Measurements from ENCODE around the gene MAP3K14. TPM values are rescaled to one million over a fixed set of nuclear protein-coding genes. Genes with fewer than 3 reads are reported as not detected.

Gene MAP3K14
- total and polyA plus RNA-seq, 2 donors (not counting 1 experiment from before 2014, with no cell fraction given), result 3.6 to 5.2 TPM

DNA sequence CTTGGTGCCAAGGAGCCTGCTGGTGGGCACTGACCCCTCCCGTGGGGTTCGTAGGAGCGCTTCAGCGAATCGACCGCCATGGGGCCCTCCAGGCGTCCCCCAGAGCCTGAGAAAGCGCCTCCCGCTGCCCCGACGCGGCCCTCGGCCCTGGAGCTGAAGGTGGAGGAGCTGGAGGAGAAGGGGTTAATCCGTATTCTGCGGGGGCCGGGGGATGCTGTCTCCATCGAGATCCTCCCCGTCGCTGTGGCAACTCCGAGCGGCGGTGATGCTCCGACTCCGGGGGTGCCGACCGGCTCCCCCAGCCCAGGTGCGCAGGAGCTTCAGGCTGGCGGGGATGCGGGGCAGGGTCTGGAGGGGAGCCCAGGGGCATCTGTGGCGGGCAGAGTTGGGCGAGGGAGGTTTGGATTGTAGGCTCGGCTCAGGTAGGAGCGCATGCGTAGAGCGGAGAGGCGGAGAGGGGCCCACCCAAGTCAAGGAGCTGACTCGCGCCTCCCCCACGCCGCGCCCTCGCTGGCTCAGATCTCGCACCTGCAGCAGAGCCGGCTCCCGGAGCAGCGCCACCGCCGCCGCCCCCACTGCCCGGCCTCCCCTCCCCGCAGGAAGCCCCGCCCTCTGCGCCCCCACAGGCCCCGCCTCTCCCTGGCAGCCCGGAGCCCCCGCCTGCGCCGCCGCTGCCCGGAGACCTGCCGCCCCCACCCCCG, 75.3 kb downstream of the MAP3K14 start:
- no peak overlapping the region for H2AFZ ChIP-seq (ENCODE audit: low read length)
- TF ChIP-seq, protein P1, sequence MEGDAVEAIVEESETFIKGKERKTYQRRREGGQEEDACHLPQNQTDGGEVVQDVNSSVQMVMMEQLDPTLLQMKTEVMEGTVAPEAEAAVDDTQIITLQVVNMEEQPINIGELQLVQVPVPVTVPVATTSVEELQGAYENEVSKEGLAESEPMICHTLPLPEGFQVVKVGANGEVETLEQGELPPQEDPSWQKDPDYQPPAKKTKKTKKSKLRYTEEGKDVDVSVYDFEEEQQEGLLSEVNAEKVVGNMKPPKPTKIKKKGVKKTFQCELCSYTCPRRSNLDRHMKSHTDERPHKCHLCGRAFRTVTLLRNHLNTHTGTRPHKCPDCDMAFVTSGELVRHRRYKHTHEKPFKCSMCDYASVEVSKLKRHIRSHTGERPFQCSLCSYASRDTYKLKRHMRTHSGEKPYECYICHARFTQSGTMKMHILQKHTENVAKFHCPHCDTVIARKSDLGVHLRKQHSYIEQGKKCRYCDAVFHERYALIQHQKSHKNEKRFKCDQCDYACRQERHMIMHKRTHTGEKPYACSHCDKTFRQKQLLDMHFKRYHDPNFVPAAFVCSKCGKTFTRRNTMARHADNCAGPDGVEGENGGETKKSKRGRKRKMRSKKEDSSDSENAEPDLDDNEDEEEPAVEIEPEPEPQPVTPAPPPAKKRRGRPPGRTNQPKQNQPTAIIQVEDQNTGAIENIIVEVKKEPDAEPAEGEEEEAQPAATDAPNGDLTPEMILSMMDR (conservative IDR thresholded peaks at IDR 0.05 in 1 of 2, IDR thresholded peaks at IDR 0.05 in 1 of 2; ENCODE audit: low read depth in 1 of 2, low read length in 2 of 2), result no peak
- peak; percentile 91 for TF ChIP-seq EZH2 (IDR thresholded peaks at IDR 0.05; ENCODE audit: low read length, missing control alignments)
- H3K4me1 ChIP-seq (ENCODE audit: control insufficient read depth, extremely low read depth, insufficient read depth, low read length), result no peaks in the 10 kb centered on the region
- H3K79me2 ChIP-seq (ENCODE audit: control insufficient read depth, insufficient read depth, low read length), result no peaks in the 10 kb centered on the region
- DNase-seq (ENCODE audit: low read depth in 2 of 2), result no peak
- no peaks in the 10 kb centered on the region for H3K36me3 ChIP-seq (ENCODE audit: control insufficient read depth, insufficient read depth, low read length)
- H3K9ac ChIP-seq (ENCODE audit: insufficient read depth, low read length), result no peak overlapping the region
- no peaks in the 10 kb centered on the region for H3K9me3 ChIP-seq (ENCODE audit: control insufficient read depth, insufficient read depth, low read depth, low read length)
- H3K27ac ChIP-seq (ENCODE audit: insufficient read depth, low read length), result no peak overlapping the region
- peak overlapping the region in 1 of 4 experiments; percentile 12 for H3K4me3 ChIP-seq (replicated peaks in 1 of 4; ENCODE audit: control extremely low read depth in 1 of 4, insufficient read depth in 1 of 4, low read depth in 3 of 4, low read length in 4 of 4)
- no peak overlapping the region for H3K4me2 ChIP-seq (ENCODE audit: extremely low read depth, insufficient read depth, low read length)
- H3K27me3 ChIP-seq (ENCODE audit: control insufficient read depth, insufficient read depth, low read length), result peaks cover 21% of the 10 kb centered on the region
- H4K20me1 ChIP-seq (ENCODE audit: control insufficient read depth, extremely low read depth, insufficient read depth, low read length), result no peaks in the 10 kb centered on the region

DNA sequence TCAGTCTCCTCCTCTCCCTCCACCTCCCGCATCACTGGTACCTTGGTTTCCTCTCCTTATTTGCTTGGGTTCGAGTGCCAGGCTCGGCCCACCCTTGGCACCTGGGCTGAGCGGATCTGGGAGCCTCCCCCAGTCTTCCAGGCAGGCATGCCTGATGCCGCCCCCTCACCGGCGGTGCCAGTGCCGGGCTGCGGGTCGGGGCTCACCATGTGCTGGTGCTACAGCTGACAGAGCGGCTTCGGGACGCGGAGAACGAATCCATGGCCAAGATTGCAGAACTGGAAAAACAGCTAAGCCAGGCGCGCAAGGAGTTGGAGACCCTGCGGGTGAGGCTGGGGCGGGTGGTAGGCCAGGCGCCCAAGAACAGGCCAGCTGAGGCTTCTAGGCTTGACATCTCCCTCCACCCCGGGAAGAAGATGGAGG, 75.9 kb downstream of the MAP3K14 start:
- no peak for TF ChIP-seq EZH2 (IDR thresholded peaks at IDR 0.05; ENCODE audit: low read length, missing control alignments)
- TF ChIP-seq, protein P1 (conservative IDR thresholded peaks at IDR 0.05 in 1 of 2, IDR thresholded peaks at IDR 0.05 in 1 of 2; ENCODE audit: low read depth in 1 of 2, low read length in 2 of 2), result no peak
- Histone ChIP-seq H3K4me3 (replicated peaks in 1 of 4; ENCODE audit: control extremely low read depth in 1 of 4, insufficient read depth in 1 of 4, low read depth in 3 of 4, low read length in 4 of 4) (no peak overlapping the region), H3K9ac (ENCODE audit: insufficient read depth, low read length) (no peak overlapping the region)

DNA sequence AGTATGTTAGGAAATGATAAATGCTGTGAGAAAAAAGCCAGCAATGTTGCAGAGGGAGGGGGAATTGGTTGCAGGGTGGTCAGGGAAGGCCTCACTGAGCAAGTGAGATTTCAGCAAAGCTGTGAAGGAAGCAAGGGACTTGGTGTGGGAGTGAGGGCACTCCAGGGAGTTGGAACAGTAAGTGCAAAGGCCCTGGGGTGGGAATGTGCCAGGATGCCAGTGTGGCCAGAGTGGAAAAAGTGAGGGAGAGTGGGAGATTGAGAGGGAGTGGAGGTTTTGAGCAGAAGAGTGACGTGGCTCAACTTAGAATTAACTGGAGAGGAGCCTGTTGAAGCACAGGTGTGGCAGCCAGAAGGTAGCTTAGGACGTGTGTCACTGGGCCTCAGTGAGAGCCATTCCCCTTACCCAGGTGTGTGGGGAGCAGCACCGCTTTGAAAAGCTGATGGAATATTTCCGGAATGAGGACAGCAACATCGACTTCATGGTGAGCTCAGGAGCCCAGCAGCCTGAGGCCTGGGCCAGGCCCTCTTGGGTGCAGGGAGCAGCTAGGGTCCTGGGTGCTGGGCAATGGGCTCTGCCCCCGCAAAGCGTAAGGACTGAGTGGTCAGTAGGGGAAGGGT, 78.6 kb downstream of the MAP3K14 start:
- Histone ChIP-seq H3K9ac (ENCODE audit: insufficient read depth, low read length) (no peak overlapping the region), H2AFZ (ENCODE audit: low read length) (no peak overlapping the region), H3K79me2 (ENCODE audit: control insufficient read depth, insufficient read depth, low read length) (no peaks in the 10 kb centered on the region), H3K36me3 (ENCODE audit: control insufficient read depth, insufficient read depth, low read length) (no peaks in the 10 kb centered on the region), H4K20me1 (ENCODE audit: control insufficient read depth, extremely low read depth, insufficient read depth, low read length) (no peaks in the 10 kb centered on the region), H3K4me3 (replicated peaks in 1 of 4; ENCODE audit: control extremely low read depth in 1 of 4, insufficient read depth in 1 of 4, low read depth in 3 of 4, low read length in 4 of 4) (no peak overlapping the region), H3K4me1 (ENCODE audit: control insufficient read depth, extremely low read depth, insufficient read depth, low read length) (no peaks in the 10 kb centered on the region), H3K4me2 (ENCODE audit: extremely low read depth, insufficient read depth, low read length) (no peak overlapping the region), H3K9me3 (ENCODE audit: control insufficient read depth, insufficient read depth, low read depth, low read length) (no peaks in the 10 kb centered on the region), H3K27ac (ENCODE audit: insufficient read depth, low read length) (no peak overlapping the region), H3K27me3 (ENCODE audit: control insufficient read depth, insufficient read depth, low read length) (peaks cover 21% of the 10 kb centered on the region)
- DNase-seq (ENCODE audit: low read depth in 2 of 2), result no peak
- TF ChIP-seq, protein P1 (conservative IDR thresholded peaks at IDR 0.05 in 1 of 2, IDR thresholded peaks at IDR 0.05 in 1 of 2; ENCODE audit: low read depth in 1 of 2, low read length in 2 of 2), result no peak
- no peak for TF ChIP-seq EZH2 (IDR thresholded peaks at IDR 0.05; ENCODE audit: low read length, missing control alignments)

More for the DNA sequence above, 75.9 kb downstream of the MAP3K14 start:
- H4K20me1 ChIP-seq (ENCODE audit: control insufficient read depth, extremely low read depth, insufficient read depth, low read length), result no peaks in the 10 kb centered on the region
- H3K27ac ChIP-seq (ENCODE audit: insufficient read depth, low read length), result no peak overlapping the region
- H3K79me2 ChIP-seq (ENCODE audit: control insufficient read depth, insufficient read depth, low read length), result no peaks in the 10 kb centered on the region
- no peaks in the 10 kb centered on the region for H3K9me3 ChIP-seq (ENCODE audit: control insufficient read depth, insufficient read depth, low read depth, low read length)
- no peaks in the 10 kb centered on the region for H3K36me3 ChIP-seq (ENCODE audit: control insufficient read depth, insufficient read depth, low read length)
- peaks cover 21% of the 10 kb centered on the region for H3K27me3 ChIP-seq (ENCODE audit: control insufficient read depth, insufficient read depth, low read length)
- H3K4me1 ChIP-seq (ENCODE audit: control insufficient read depth, extremely low read depth, insufficient read depth, low read length), result no peaks in the 10 kb centered on the region
- no peak overlapping the region for H2AFZ ChIP-seq (ENCODE audit: low read length)
- no peak for DNase-seq (ENCODE audit: low read depth in 2 of 2)
- H3K4me2 ChIP-seq (ENCODE audit: extremely low read depth, insufficient read depth, low read length), result no peak overlapping the region
